WTC11 (cell line): Measurements from ENCODE around the gene HSD17B12. TPM values are rescaled to one million over a fixed set of nuclear protein-coding genes. Genes with fewer than 3 reads are reported as not detected.

ENCODE experiments used
- ATAC-seq: fragments of 200-7000 bp; cut with Tn5 transposase; 2 replicates; pipeline ENCODE4 v1.10.0; 2021; ENCODE audit warnings: mild to moderate bottlenecking, moderate library complexity
- CTCF ChIA-PET: fragments of 300-600 bp; sonication (Branson Sonifier 250); formaldehyde crosslinking; loops from one replicate; lab custom pipeline; 2021; ENCODE audit warnings: antibody characterized with exemption; lab: Charles Lee
- POLR2A ChIA-PET: fragments of 350-600 bp; sonication (Branson Sonifier 250); formaldehyde crosslinking; loops from one replicate; lab custom pipeline; 2021; ENCODE audit warnings: antibody characterized with exemption; lab: Charles Lee
- DNase-seq: peaks from one replicate; pipeline ENCODE4 v3.0.0; 2021; ENCODE audit warnings: low spot score
- H3K27ac Mint-ChIP-seq: 2 replicates; pipeline ENCODE4 v1.8.0; 2021; ENCODE audit warnings: mixed read lengths
- H3K27me3 Mint-ChIP-seq: 2 replicates; pipeline ENCODE4 v1.8.0; 2021; ENCODE audit warnings: low read depth, mild to moderate bottlenecking, moderate library complexity, mixed read lengths
- H3K36me3 Mint-ChIP-seq: 2 replicates; pipeline ENCODE4 v1.8.0; 2021; ENCODE audit warnings: mixed read lengths
- H3K4me1 Mint-ChIP-seq: 2 replicates; pipeline ENCODE4 v1.8.0; 2022; ENCODE audit warnings: mixed read lengths
- H3K4me3 Mint-ChIP-seq: 2 replicates; pipeline ENCODE4 v1.8.0; 2021; ENCODE audit warnings: mild to moderate bottlenecking, moderate library complexity, mixed read lengths
- H3K9me3 Mint-ChIP-seq: 2 replicates; pipeline ENCODE4 v1.8.0; 2021; ENCODE audit warnings: mixed read lengths
- ELF4 ChIP-seq: sonication (generic); formaldehyde crosslinking; IDR thresholded peaks from 2 replicates; pipeline ENCODE4 v1.8.1; 2022; ENCODE audit warnings: low read depth, mild to moderate bottlenecking, moderate library complexity, missing genetic modification reagents
- EMX1 ChIP-seq: fragments of 250-450 bp; sonication (Bioruptor Pico); IDR thresholded peaks from 2 replicates; pipeline ENCODE4 v1.8.0; 2021; ENCODE audit warnings: mild to moderate bottlenecking
- GRHL2 ChIP-seq: fragments of 250-450 bp; sonication (Bioruptor Pico); IDR thresholded peaks from 2 replicates; pipeline ENCODE4 v1.8.0; 2022; ENCODE audit warnings: mild to moderate bottlenecking, moderate library complexity; ENCODE audit not compliant: insufficient replicate concordance, severe bottlenecking
- JUN ChIP-seq: sonication (generic); formaldehyde crosslinking; IDR thresholded peaks from 2 replicates; pipeline ENCODE4 v1.8.0; 2023; ENCODE audit warnings: mild to moderate bottlenecking, missing genetic modification reagents
- KAT7 ChIP-seq: sonication (generic); formaldehyde crosslinking; IDR thresholded peaks from 2 replicates; pipeline ENCODE4 v1.8.1; 2023; ENCODE audit warnings: missing genetic modification reagents, mild to moderate bottlenecking, borderline replicate concordance
- NFE2L1 ChIP-seq: sonication (generic); formaldehyde crosslinking; IDR thresholded peaks from 2 replicates; pipeline ENCODE4 v1.8.1; 2023; ENCODE audit warnings: missing genetic modification reagents
- OVOL2 ChIP-seq: fragments of 250-450 bp; sonication (Bioruptor Pico); IDR thresholded peaks from 2 replicates; pipeline ENCODE4 v1.9.0; 2021; ENCODE audit warnings: mild to moderate bottlenecking, borderline replicate concordance
- PRDM15 ChIP-seq: sonication (generic); formaldehyde crosslinking; IDR thresholded peaks from 2 replicates; pipeline ENCODE4 v1.8.0; 2022; ENCODE audit warnings: missing genetic modification reagents
- PREB ChIP-seq: sonication (generic); formaldehyde crosslinking; IDR thresholded peaks from 2 replicates; pipeline ENCODE4 v1.8.1; 2022; ENCODE audit warnings: mild to moderate bottlenecking, missing genetic modification reagents, moderate library complexity, borderline replicate concordance
- RELA ChIP-seq: sonication (generic); formaldehyde crosslinking; IDR thresholded peaks from 2 replicates; pipeline ENCODE4 v1.8.1; 2022; ENCODE audit warnings: missing genetic modification reagents, mild to moderate bottlenecking, borderline replicate concordance
- SMAD4 ChIP-seq: sonication (generic); formaldehyde crosslinking; IDR thresholded peaks from 2 replicates; pipeline ENCODE4 v1.8.0; 2022; ENCODE audit warnings: mild to moderate bottlenecking, missing genetic modification reagents
- TEAD1 ChIP-seq: sonication (generic); formaldehyde crosslinking; IDR thresholded peaks from 2 replicates; pipeline ENCODE4 v1.8.0; 2022; ENCODE audit warnings: mild to moderate bottlenecking, missing genetic modification reagents
- ZNF121 ChIP-seq: sonication (generic); formaldehyde crosslinking; IDR thresholded peaks from 2 replicates; pipeline ENCODE4 v1.8.0; 2023; ENCODE audit warnings: missing genetic modification reagents
- ZNF232 ChIP-seq: sonication (generic); formaldehyde crosslinking; IDR thresholded peaks from 2 replicates; pipeline ENCODE4 v1.8.0; 2022; ENCODE audit warnings: mild to moderate bottlenecking, missing genetic modification reagents
- ZNF317 ChIP-seq: sonication (generic); formaldehyde crosslinking; IDR thresholded peaks from 2 replicates; pipeline ENCODE4 v1.8.1; 2023; ENCODE audit warnings: low read depth, mild to moderate bottlenecking, moderate library complexity, missing genetic modification reagents, borderline replicate concordance
- ZNF416 ChIP-seq: fragments of 250-450 bp; sonication (Bioruptor Pico); IDR thresholded peaks from 2 replicates; pipeline ENCODE4 v1.9.0; 2021; ENCODE audit warnings: mild to moderate bottlenecking, inconsistent platforms
- ZNF532 ChIP-seq: fragments of 250-450 bp; sonication (Bioruptor Pico); IDR thresholded peaks from 2 replicates; pipeline ENCODE4 v1.9.0; 2021; ENCODE audit warnings: mild to moderate bottlenecking, borderline replicate concordance
- total RNA-seq: library from RNA; stranded (reverse); gene quantifications from 3 replicates; pipeline ENCODE4 v1.2.3, GENCODE V29; 2021
- TF ChIP-seq, protein P1 (sequence below): sonication (generic); formaldehyde crosslinking; IDR thresholded peaks from 2 replicates; pipeline ENCODE4 v1.8.0; 2023; ENCODE audit warnings: missing genetic modification reagents
- TF ChIP-seq, protein P2 (sequence below): sonication (generic); formaldehyde crosslinking; IDR thresholded peaks from 2 replicates; pipeline ENCODE4 v1.8.0; 2022; ENCODE audit warnings: mild to moderate bottlenecking, missing genetic modification reagents
- TF ChIP-seq, protein P3 (sequence below): sonication (generic); formaldehyde crosslinking; conservative IDR thresholded peaks from 2 replicates; pipeline ENCODE4 v1.8.1; 2023; ENCODE audit warnings: mild to moderate bottlenecking, low read depth, missing genetic modification reagents, moderate library complexity
- TF ChIP-seq, protein P4 (sequence below): sonication (generic); formaldehyde crosslinking; IDR thresholded peaks from 2 replicates; pipeline ENCODE4 v1.8.1; 2023; ENCODE audit warnings: mild to moderate bottlenecking, moderate library complexity, missing genetic modification reagents

The HSD17B12 gene
- total RNA-seq, 1 experiment from 2014 or later = 149 TPM

- TF ChIP-seq OVOL2 (CRISPR knock-in tag) (no peak), KAT7 (CRISPR knock-in tag) (no peak), SMAD4 (CRISPR knock-in tag) (no peak), ZNF232 (no peak), PRDM15 (CRISPR knock-in tag) (no peak), ZNF121 (CRISPR knock-in tag) (no peak)
- TF ChIP-seq, protein P1, sequence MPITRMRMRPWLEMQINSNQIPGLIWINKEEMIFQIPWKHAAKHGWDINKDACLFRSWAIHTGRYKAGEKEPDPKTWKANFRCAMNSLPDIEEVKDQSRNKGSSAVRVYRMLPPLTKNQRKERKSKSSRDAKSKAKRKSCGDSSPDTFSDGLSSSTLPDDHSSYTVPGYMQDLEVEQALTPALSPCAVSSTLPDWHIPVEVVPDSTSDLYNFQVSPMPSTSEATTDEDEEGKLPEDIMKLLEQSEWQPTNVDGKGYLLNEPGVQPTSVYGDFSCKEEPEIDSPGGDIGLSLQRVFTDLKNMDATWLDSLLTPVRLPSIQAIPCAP (CRISPR knock-in tag) = no peak
- TF ChIP-seq, protein P2, sequence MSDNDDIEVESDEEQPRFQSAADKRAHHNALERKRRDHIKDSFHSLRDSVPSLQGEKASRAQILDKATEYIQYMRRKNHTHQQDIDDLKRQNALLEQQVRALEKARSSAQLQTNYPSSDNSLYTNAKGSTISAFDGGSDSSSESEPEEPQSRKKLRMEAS (CRISPR knock-in tag) = no peak
These were observed 3.6 kb upstream of the HSD17B12 start (continued) for GRCh38 chr11:43676933-43677332.

- peaks cover 11% of the 10 kb centered on the region for H3K27me3 Mint-ChIP-seq
- no peak for DNase-seq
- peaks cover 43% of the 10 kb centered on the region for H3K4me1 Mint-ChIP-seq
- ChIA-PET CTCF (no interaction called here), POLR2A (interaction anchor here (0.6 kb wide), 1 partner anchor 152 kb away, joined by 4 read pairs; no protein-coding TSS in a partner anchor)
- peaks cover 31% of the 10 kb centered on the region for H3K36me3 Mint-ChIP-seq
- peak overlapping the region; percentile 99 for H3K27ac Mint-ChIP-seq
- ATAC-seq = no peak
- peak overlapping the region; percentile 96 for H3K4me3 Mint-ChIP-seq
- TF ChIP-seq SMAD4 (CRISPR knock-in tag) (no peak), JUN (CRISPR knock-in tag) (no peak), EMX1 (CRISPR knock-in tag) (no peak), ZNF416 (CRISPR knock-in tag) (no peak), GRHL2 (CRISPR knock-in tag) (no peak), ELF4 (no peak), RELA (CRISPR knock-in tag) (no peak), ZNF532 (CRISPR knock-in tag) (no peak), ZNF317 (CRISPR knock-in tag) (no peak), NFE2L1 (CRISPR knock-in tag) (no peak), PREB (CRISPR knock-in tag) (no peak), TEAD1 (CRISPR knock-in tag) (no peak)
- TF ChIP-seq, protein P3, sequence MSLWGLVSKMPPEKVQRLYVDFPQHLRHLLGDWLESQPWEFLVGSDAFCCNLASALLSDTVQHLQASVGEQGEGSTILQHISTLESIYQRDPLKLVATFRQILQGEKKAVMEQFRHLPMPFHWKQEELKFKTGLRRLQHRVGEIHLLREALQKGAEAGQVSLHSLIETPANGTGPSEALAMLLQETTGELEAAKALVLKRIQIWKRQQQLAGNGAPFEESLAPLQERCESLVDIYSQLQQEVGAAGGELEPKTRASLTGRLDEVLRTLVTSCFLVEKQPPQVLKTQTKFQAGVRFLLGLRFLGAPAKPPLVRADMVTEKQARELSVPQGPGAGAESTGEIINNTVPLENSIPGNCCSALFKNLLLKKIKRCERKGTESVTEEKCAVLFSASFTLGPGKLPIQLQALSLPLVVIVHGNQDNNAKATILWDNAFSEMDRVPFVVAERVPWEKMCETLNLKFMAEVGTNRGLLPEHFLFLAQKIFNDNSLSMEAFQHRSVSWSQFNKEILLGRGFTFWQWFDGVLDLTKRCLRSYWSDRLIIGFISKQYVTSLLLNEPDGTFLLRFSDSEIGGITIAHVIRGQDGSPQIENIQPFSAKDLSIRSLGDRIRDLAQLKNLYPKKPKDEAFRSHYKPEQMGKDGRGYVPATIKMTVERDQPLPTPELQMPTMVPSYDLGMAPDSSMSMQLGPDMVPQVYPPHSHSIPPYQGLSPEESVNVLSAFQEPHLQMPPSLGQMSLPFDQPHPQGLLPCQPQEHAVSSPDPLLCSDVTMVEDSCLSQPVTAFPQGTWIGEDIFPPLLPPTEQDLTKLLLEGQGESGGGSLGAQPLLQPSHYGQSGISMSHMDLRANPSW (CRISPR knock-in tag) = no peak
- TF ChIP-seq, protein P4, sequence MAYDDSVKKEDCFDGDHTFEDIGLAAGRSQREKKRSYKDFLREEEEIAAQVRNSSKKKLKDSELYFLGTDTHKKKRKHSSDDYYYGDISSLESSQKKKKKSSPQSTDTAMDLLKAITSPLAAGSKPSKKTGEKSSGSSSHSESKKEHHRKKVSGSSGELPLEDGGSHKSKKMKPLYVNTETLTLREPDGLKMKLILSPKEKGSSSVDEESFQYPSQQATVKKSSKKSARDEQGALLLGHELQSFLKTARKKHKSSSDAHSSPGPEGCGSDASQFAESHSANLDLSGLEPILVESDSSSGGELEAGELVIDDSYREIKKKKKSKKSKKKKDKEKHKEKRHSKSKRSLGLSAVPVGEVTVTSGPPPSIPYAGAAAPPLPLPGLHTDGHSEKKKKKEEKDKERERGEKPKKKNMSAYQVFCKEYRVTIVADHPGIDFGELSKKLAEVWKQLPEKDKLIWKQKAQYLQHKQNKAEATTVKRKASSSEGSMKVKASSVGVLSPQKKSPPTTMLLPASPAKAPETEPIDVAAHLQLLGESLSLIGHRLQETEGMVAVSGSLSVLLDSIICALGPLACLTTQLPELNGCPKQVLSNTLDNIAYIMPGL (CRISPR knock-in tag) = no peak
- TF ChIP-seq, protein P2 (CRISPR knock-in tag) = no peak
- peaks cover 18% of the 10 kb centered on the region for H3K9me3 Mint-ChIP-seq
These were observed 934 bp downstream of the HSD17B12 start for GRCh38 chr11:43681401-43681942.
